Right lobe of liver (tissue), 4 donors: Measurements from ENCODE around the gene SASH1.

Source experiments
- CTCF ChIP-seq, 4 donors: fragments of 200-600 bp in 3 of 4; fragments of 450-650 bp in 1 of 4; IDR thresholded peaks; one replicate each; pipeline versions ENCODE4 v1.5.1 to v1.8.0; 2016 to 2022; ENCODE audit warnings: antibody characterized with exemption in 4 of 4, mild to moderate bottlenecking in 2 of 4
- POLR2A ChIP-seq: fragments of 450-650 bp; IDR thresholded peaks from one replicate; pipeline ENCODE4 v1.6.1; 2017; ENCODE audit warnings: antibody characterized with exemption, mild to moderate bottlenecking
- donor health status: DM: no; HTN: no; CAD: no.
- donor health status: DM: no; HTN: no; CAD: no.
- donor health status: DM: no; HTN: yes; CAD: no.

- TF ChIP-seq CTCF (IDR thresholded peaks at IDR 0.05) (no peak), POLR2A (no peak)
These were observed 29.1 kb upstream of the SASH1 start for GRCh38 chr6:148313488-148313887.
